Endothelial cell of umbilical vein (primary cell): ENCODE results near the gene RPRD2. TPM values are rescaled to one million over a fixed set of nuclear protein-coding genes. Genes with fewer than 3 reads are reported as not detected.

Experiments used
- BruUV-seq: library from RNA; stranded (reverse); fragments of 400-500 nt; replicated peaks from 2 replicates; lab custom pipeline; 2021; lab: Mats Ljungman, UMichigan
- CTCF ChIA-PET: fragments of 300-600, 350-600 bp; sonication (Branson Sonifier 250); formaldehyde crosslinking; loops from one replicate; lab custom pipeline; 2021; ENCODE audit warnings: antibody characterized with exemption, inconsistent platforms; lab: Charles Lee
- POLR2A ChIA-PET: fragments of 300-600, 350-600 bp; sonication (Branson Sonifier 250); formaldehyde crosslinking; loops from one replicate; lab custom pipeline; 2021; ENCODE audit warnings: antibody characterized with exemption, inconsistent platforms; lab: Charles Lee
- DNase-seq: peaks from one replicate; pipeline ENCODE4 v3.0.0-alpha.2; 2011; ENCODE audit warnings: low read depth, low spot score
- FAIRE-seq: peaks from 2 replicates; lab custom pipeline; 2011; peaks lifted over from hg19 to GRCh38; lab: Jason Lieb, UNC
- H2AFZ ChIP-seq: 2 replicates; pipeline ENCODE4 v1.6.0; 2012; ENCODE audit warnings: low read depth, low read length, control low read depth, inconsistent platforms
- H3K27ac ChIP-seq: 2 replicates; pipeline ENCODE4 v1.5.1; 2011; ENCODE audit warnings: low read depth, mild to moderate bottlenecking, control low read depth, low read length, moderate library complexity; ENCODE audit not compliant: insufficient read depth
- H3K27me3 ChIP-seq, 2 experiments: 2 replicates each; pipeline versions ENCODE4 v1.6.0 to v1.6.1; 2011; ENCODE audit warnings: low read length in 2 of 2, mixed read lengths in 1 of 2; ENCODE audit not compliant: control insufficient read depth in 2 of 2, insufficient read depth in 2 of 2
- H3K36me3 ChIP-seq, 2 experiments: 2 replicates in 1 of 2; 3 replicates in 1 of 2; pipeline ENCODE4 v1.5.1; 2011; ENCODE audit warnings: low read length in 2 of 2, mild to moderate bottlenecking in 1 of 2, moderate library complexity in 1 of 2; ENCODE audit not compliant: control insufficient read depth in 2 of 2, insufficient read depth in 2 of 2; ENCODE audit errors: extremely low read depth in 1 of 2
- H3K4me1 ChIP-seq: 3 replicates; pipeline ENCODE4 v1.5.1; 2011; ENCODE audit warnings: mild to moderate bottlenecking, low read length; ENCODE audit not compliant: control insufficient read depth, insufficient read depth; ENCODE audit errors: extremely low read depth
- H3K4me2 ChIP-seq: 2 replicates; pipeline ENCODE4 v1.6.1; 2011; ENCODE audit warnings: low read length, control low read depth, mixed read lengths; ENCODE audit not compliant: insufficient read depth
- H3K4me3 ChIP-seq, 3 experiments: fragments of 200-600 bp in 1 of 3; sonication (generic), shearing (Covaris generic) in 1 of 3; replicated peaks in 1 of 3; 2 replicates each; pipeline ENCODE4 v1.5.1; 2011 to 2016; ENCODE audit warnings: control low read depth in 3 of 3, low read length in 3 of 3, mild to moderate bottlenecking in 2 of 3, inconsistent platforms in 1 of 3, low read depth in 1 of 3, moderate library complexity in 1 of 3; ENCODE audit not compliant: insufficient read depth in 1 of 3
- H3K79me2 ChIP-seq: 2 replicates; pipeline ENCODE4 v1.6.0; 2012; ENCODE audit warnings: low read length, inconsistent platforms; ENCODE audit not compliant: control insufficient read depth, insufficient read depth
- H3K9ac ChIP-seq: replicated peaks from 2 replicates; pipeline ENCODE3; 2011; ENCODE audit warnings: low read length, control low read depth; ENCODE audit not compliant: insufficient read depth; ENCODE audit errors: extremely low read depth
- H3K9me1 ChIP-seq: replicated peaks from 3 replicates; pipeline ENCODE4 v1.6.0; 2011; ENCODE audit warnings: mild to moderate bottlenecking, low read length; ENCODE audit not compliant: control insufficient read depth, insufficient read depth; ENCODE audit errors: extremely low read depth
- H3K9me3 ChIP-seq: replicated peaks from 2 replicates; pipeline ENCODE4 v1.5.1; 2012; ENCODE audit warnings: low read length, inconsistent platforms; ENCODE audit not compliant: control insufficient read depth, insufficient read depth
- H4K20me1 ChIP-seq: replicated peaks from 2 replicates; pipeline ENCODE3; 2011; ENCODE audit warnings: mild to moderate bottlenecking, low read length; ENCODE audit not compliant: control insufficient read depth, insufficient read depth; ENCODE audit errors: extremely low read depth
- EZH2 ChIP-seq: IDR thresholded peaks from 2 replicates; pipeline ENCODE4 v1.6.1; 2012; ENCODE audit warnings: borderline replicate concordance, low read depth, mild to moderate bottlenecking, moderate library complexity, low read length, inconsistent platforms; ENCODE audit not compliant: severe bottlenecking
- FOS ChIP-seq: IDR thresholded peaks from 2 replicates; pipeline ENCODE4 v1.6.1; 2011; ENCODE audit warnings: mild to moderate bottlenecking, low read length, moderate library complexity, borderline replicate concordance; ENCODE audit not compliant: insufficient read depth
- GATA2 ChIP-seq: IDR thresholded peaks from 2 replicates; pipeline ENCODE4 v1.7.0; 2011; ENCODE audit warnings: low read depth, mild to moderate bottlenecking, moderate library complexity, mixed read lengths, low read length; ENCODE audit not compliant: insufficient read length, insufficient read depth
- JUN ChIP-seq: IDR thresholded peaks from 2 replicates; pipeline ENCODE4 v1.6.1; 2011; ENCODE audit warnings: borderline replicate concordance, low read depth; ENCODE audit not compliant: insufficient read length, insufficient read depth
- MAX ChIP-seq: IDR thresholded peaks from 2 replicates; pipeline ENCODE4 v1.6.1; 2011; ENCODE audit not compliant: insufficient read depth, insufficient read length
- MYC ChIP-seq: IDR thresholded peaks from one replicate; pipeline ENCODE4 v1.6.1; 2011; ENCODE audit warnings: mild to moderate bottlenecking, low read depth, low read length
- POLR2A ChIP-seq: IDR thresholded peaks from 2 replicates; pipeline ENCODE4 v1.6.1; 2012; ENCODE audit warnings: low read depth, mild to moderate bottlenecking, control low read depth, low read length
- POLR2AphosphoS5 ChIP-seq: IDR thresholded peaks from 2 replicates; pipeline ENCODE4 v1.6.1; 2012; ENCODE audit warnings: low read depth, mild to moderate bottlenecking, control low read depth, low read length, moderate library complexity; ENCODE audit not compliant: insufficient read depth
- dilution Hi-C: fragments of 300-500 bp; cut with MboI; formaldehyde crosslinking; loops from one replicate; pipeline ENCODE4 v1.15.0; 2019; ENCODE audit warnings: low sequenced_read_pairs; ENCODE audit not compliant: extremely low pct_ligation_motif_present
- intact Hi-C: fragments of 100-400 bp; cut with micrococcal nuclease; formaldehyde crosslinking; loops from one replicate; pipeline ENCODE4 v1.10.0; 2022
- polyA plus RNA-seq, 4 experiments: library from polyadenylated mRNA; depleted of rRNA in 3 of 4; stranded (reverse) in 3 of 4; unstranded in 1 of 4; fragments of >200 nt; gene quantifications; 2 replicates each; pipeline versions ENCODE4 v1.2.1 to v1.2.3, GENCODE V29; 2011 to 2012; ENCODE audit warnings: missing spikeins in 1 of 4
- total RNA-seq: library from RNA; stranded (reverse); gene quantifications from 2 replicates; pipeline ENCODE4 v1.2.3, GENCODE V29; 2021

The RPRD2 gene
- total and polyA plus RNA-seq, 2 donors (not counting 3 experiments of a cell fraction or from before 2014, with no cell fraction given): 12.9 to 23.9 TPM

GRCh38 chr1:150444232-150444631 lies 80.3 kb downstream of the RPRD2 start:
- Histone ChIP-seq H3K79me2 (no peaks in the 10 kb centered on the region), H3K4me3 (no peak overlapping the region), H3K9me1 (no peaks in the 10 kb centered on the region), H2AFZ (no peak overlapping the region), H3K27me3 (no peaks in the 10 kb centered on the region), H3K27ac (no peak overlapping the region), H3K9me3 (no peaks in the 10 kb centered on the region), H3K9ac (no peak overlapping the region), H4K20me1 (no peaks in the 10 kb centered on the region), H3K4me1 (no peaks in the 10 kb centered on the region), H3K4me2 (no peak overlapping the region), H3K36me3 (peaks cover 4 to 8% of the 10 kb centered on the region in 2 experiments)
- TF ChIP-seq MYC (no peak), FOS (no peak), JUN (no peak), POLR2A (no peak), MAX (no peak)
- CTCF ChIA-PET: no interaction called here
- BruUV-seq: no TSS peak
- POLR2A ChIA-PET: no interaction called here
- dilution Hi-C loops (no loop called here), intact Hi-C loops (no loop called here)
- DNase-seq: no peak
- FAIRE-seq: no peak

DNA sequence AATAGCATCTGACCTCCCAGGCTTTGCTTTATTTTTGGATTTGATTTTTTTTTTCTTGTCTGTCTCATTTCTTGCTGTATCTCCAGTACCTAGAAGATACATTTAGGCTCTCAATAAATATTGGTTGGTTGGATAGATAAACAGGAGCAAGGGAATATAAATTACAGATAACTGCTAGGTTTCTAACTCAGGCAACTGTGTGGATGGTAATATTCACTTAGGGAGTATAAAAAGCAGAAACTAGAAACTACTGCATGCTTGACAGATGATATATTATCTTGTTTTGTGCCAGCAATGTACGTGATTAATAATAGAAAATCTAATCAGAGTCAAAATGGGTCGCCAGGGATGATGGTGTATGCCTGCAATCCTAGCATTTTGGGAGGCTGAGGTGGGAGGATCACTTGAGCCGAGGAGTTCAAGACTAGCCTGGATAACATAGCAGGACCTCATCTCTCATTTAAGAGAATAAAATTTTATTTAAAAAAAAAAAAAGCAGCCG lies 92.2 kb downstream of the RPRD2 start:
- Histone ChIP-seq H3K4me1 (peaks cover 2% of the 10 kb centered on the region), H3K4me2 (no peak overlapping the region), H2AFZ (no peak overlapping the region), H3K9me1 (no peaks in the 10 kb centered on the region), H3K9me3 (no peaks in the 10 kb centered on the region), H3K36me3 (peaks cover 3 to 4% of the 10 kb centered on the region in 2 experiments), H3K27ac (no peak overlapping the region), H3K9ac (no peak overlapping the region), H4K20me1 (no peaks in the 10 kb centered on the region), H3K27me3 (no peaks in the 10 kb centered on the region), H3K79me2 (no peaks in the 10 kb centered on the region), H3K4me3 (no peak overlapping the region)
- intact Hi-C loops (no loop called here), dilution Hi-C loops (no loop called here)
- BruUV-seq: no TSS peak
- ChIA-PET POLR2A (interaction anchor here (0.6 kb wide), 1 partner anchor 537 kb away, joined by 5 read pairs; no protein-coding TSS in a partner anchor), CTCF (no interaction called here)
- no peak for DNase-seq
- TF ChIP-seq EZH2 (no peak), MYC (no peak), JUN (no peak), FOS (no peak), MAX (no peak), POLR2A (no peak), GATA2 (no peak), POLR2AphosphoS5 (no peak)
- FAIRE-seq: no peak
